Skin of body (tissue), 2 donors: Measurements from ENCODE around the gene C9orf43. TPM values are rescaled to one million over a fixed set of nuclear protein-coding genes. Genes with fewer than 3 reads are reported as not detected.

Experiments
- DNase-seq: peaks from one replicate; lab custom pipeline; 2025; lab: John Stamatoyannopoulos, UW
- total RNA-seq: library from RNA; depleted of rRNA; stranded (reverse); fragments of >200 nt; gene quantifications from one replicate; pipeline ENCODE4 v1.2.3, GENCODE V29; 2014

C9orf43 gene
- total RNA-seq, 1 donor from 2014 or later, result 0.59 TPM

DNA sequence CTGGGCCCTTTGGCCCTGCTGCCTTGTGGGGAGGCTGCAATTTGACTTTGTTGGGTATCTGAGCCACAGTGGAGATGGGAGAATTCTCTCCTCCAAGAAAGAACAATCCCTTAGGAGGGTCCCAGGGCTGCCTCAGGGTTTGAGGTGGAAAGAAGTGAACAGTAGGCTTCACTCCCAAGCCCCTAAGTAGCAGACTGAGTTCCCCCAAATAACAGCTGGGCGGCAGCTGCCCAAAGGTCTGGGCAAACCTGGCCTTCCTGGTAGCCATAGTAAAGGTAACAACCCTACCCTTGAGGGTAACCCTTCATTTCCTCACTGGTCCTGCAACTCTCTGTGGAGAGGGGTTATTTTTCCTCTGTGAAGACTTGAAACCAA lies 53.7 kb downstream of the C9orf43 start:
- no peak for DNase-seq

DNA sequence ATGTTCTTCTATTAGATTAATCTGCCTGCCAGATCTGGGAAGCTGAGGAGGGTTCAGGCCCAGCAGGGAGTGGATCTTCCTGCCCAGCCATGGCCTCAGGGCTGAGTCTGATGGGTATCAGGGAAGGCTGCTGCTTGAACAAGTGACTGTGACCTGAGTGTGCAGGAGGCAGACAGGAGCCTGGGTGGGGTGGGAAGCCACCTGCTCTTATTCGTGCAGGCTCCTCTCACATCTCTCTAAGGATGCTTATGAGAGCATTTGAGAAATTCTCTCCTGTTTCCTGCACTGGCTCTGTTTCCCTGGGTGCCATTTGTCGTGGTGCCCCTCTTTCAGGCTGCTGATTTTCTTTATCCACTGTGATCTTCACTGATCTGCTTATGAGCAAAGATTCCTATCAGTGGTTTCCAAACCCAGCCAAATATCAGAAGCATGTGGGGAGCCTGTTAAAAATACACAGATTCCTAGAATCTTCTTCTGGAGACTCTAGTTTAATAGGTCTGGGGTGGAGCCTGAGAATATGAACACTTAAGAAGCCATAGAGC lies 55.1 kb downstream of the C9orf43 start:
- DNase-seq, result no peak

DNA sequence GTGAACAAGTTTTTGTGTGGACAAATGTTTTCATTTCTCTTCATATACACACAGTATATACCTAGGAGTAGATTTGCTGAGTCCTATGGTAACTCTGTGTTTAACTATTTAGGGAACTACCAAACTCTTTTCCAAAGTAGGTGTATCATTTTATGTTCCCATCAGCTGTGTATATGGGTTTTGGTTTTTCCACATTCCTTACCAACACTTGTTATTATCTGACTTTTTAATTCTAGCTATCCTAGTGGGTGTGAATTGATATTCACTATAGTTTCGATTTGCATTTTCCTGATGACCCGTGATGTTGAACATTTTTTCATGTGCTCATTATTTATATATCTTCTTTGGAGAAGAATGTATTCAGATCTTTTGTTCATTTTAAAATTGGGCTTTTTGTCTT lies 56.6 kb downstream of the C9orf43 start:
- DNase-seq, result no peak

DNA sequence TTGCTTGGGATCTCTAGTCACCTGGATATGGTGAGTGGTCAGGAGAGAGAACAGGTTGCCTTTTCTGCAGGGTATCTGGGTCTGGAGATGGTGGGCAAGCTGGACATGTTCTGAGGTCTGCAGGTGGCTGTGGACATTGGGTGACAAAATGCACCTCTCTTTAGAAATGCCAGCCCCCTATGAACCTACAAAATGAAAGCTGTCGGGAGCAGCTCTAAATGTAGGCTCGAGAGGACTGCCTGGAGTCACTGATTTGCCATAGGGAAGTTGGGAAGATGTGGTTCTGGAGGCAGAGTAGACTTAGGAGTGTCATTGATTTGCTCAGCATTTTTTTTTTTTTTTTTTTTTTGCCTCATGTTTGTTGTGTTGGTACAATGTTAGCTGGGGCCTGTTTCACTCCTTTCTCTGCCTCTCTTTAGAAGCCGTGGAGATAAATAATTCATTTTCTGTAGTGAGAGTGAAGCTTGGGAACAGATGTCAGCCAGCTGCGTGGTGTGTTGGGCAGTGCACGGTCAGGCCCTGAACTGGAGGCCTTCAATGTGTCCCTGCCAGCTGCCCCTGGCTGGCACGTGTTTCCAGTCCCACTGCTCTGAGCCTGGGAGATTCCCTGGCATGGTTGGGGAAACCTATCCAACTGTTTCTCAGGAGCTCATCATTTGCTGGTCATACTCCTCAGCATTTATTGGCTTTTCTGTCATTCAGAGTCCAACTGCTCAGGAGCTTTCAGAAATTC lies 58.3 kb downstream of the C9orf43 start:
- peak; percentile 10 for DNase-seq

DNA sequence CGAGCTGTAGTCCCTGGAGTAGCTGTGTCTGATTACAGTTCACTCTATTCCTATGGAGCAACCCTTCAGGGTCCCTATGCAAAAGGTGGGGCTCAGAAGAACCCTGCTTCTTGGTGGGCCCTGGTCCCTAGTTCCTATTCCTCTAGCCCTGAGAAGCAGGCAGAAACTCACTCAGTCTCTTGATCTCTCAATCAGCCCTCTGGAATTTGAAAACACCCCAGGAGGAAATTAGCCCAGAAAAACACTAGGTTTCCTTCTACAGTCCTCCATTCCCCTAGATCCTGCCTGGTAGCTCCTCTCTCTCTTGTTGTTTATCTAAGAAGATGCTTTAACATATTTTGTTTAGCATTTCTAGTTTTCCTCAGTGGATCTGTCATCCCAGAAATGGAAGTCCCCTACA lies 60.6 kb downstream of the C9orf43 start:
- DNase-seq, result no peak

DNA sequence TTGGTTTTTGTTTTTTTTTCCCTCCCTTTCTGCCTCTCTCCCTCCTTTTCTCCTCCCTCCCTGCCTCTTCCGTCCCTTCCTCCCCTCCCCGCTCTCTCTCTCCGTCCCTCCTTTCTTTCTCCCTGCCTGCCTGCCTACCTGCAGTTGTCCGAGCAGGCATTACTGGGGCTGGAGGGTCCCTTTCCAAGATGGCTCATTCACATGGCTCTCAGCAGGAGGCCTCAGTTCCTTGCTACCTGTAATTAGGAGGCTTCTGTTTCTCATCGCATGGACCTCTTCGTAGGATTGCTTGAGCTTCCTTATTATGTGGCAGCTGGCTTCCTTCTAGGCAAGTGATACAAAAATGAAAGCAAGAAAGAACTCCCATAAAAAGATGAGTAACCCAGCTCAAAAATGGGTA lies 61.0 kb downstream of the C9orf43 start:
- no peak for DNase-seq

DNA sequence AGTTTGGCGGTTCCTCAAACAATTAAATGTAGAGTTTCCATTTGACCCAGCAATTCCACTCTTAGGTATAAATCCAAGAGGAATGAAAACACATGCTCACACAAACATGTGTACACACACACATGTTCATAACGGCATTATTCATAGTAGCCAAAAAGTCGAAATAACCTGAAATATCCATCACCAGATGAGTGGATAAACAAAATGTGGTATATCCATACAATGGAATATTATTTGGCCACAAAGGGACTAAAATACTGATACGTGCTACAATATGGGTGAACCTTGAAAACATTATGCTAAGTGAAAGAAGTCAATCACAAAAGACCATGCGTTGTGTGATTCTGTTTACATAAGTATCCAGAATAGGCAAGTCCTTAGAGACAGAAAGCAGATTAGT lies 61.7 kb downstream of the C9orf43 start:
- DNase-seq, result no peak

DNA sequence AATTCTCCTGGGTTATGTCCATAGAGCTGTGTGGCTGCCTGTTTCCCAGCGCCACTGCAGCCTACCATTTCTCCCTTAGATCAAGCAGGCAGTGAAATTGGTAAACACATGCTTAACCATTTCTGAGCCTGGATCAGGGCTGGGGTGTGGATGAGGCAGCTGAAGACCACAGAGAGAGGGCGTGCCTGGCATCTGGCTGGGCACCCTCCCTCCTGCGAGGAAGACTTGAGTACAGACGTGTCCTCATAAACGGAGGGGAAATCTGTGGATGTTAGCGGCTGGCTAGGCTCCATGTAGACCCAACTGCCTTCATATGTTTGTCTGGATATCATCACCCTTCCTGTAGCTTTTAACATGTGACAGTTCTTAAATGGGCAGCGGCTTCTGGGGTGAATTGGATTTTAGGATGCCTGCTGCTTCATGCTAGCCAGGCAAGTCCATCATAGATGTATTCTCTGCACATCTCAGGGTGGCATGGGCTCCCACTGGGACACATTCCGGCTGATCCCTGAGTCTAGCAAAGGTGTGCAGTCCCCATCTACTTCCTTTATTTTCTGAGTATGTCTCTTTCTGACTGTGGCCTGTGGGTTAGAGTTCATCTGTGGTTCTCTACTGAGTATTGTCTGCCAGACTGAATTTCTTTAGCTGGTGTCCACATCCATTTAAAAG lies 63.9 kb downstream of the C9orf43 start:
- no peak for DNase-seq

DNA sequence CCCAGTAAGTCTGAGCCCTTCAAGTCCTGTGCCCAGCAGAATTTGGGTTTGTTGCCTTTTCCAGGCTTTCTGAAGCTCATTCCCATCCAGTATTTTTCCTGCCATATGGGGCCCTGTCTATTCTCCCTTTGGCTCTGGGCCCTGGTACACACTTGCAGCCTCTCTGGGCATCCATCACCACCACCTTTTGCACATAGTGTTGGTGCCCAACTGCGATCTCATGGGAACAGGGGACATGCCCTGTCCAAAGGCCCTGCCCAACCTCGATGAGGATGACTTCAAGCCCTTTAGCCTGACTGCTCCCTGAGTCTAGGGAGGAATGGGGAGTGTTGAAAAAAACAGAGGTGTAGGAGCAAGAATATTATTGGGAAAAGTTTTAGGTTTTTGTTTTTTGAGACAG lies 64.5 kb downstream of the C9orf43 start:
- DNase-seq, result no peak

DNA sequence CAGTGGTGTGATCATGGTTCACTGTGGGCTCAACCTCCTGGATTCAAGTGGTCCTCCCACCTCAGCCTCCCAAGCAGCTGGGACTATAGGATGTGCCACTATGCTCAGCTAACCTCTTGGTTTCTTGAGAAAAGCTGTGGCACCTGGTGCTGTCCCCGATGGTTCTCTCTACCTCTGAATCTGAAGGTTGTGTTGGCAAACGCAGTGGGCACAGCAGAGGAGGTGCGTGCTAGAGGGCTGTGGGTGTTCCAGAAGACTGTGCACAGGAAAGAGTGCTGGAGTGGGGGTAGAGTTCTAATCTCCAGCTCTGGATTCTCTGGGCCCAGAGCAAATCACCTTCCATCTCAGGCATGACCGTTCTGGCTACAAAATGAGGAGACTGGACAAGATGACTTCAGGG lies 65.4 kb downstream of the C9orf43 start:
- no peak for DNase-seq

DNA sequence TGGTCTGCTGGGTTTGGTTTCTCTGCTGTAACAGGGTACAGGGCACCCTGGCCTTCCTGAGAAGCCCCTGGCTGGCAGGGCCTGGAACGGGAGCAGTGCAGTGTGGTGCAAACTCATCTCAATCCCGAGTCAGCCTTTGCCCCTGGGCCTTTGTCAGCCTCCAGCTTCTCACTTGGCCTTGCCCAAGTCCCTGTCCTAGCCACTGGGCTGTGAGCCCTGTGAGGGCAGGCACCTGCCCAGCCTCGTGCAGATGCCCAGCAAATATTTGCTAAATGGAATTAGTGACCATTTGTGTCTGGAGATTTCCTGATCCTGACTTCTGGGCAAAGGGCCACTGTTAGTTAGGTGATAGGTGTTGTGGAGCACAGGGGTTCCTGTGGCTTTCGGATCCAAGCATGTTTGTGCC lies 66.0 kb downstream of the C9orf43 start:
- no peak for DNase-seq

DNA sequence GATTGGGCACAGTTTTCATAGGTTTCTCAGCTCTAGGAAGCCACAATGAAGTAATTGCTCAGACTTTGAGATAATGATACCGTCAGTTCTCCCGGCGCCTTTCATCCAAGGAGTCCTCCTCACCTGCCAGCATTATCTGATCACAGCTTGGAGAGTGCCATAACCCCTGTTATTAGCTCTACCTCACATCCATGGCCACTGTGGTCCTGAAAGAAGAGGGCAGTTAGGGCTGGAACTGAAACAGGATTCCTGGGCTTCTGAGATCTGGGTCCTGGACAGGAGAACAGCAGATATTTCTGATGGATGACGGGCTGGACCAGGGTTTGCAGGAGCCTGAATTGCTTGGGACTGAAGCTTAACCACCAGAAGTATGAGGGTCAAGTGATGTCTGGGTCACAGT lies 66.5 kb downstream of the C9orf43 start:
- no peak for DNase-seq

DNA sequence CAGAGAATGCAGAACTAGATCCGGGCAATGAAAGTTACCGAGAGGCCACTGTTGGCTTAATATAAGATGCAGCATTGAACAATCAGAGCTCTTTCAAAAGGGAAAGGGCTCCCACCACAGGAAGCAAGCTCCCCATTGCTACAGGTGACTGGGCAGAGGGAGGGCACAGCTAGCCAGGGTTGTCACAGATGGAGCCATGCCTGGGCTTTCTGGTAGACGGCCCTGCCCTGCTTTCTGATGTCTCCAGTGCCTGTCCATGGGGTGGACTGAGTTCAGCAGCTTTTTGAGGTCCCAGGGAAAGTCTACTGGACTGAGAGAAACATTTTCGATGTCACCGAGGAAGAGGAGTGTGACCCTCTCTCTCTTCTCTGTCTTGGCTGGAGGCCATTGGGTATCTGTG lies 67.1 kb downstream of the C9orf43 start:
- no peak for DNase-seq

DNA sequence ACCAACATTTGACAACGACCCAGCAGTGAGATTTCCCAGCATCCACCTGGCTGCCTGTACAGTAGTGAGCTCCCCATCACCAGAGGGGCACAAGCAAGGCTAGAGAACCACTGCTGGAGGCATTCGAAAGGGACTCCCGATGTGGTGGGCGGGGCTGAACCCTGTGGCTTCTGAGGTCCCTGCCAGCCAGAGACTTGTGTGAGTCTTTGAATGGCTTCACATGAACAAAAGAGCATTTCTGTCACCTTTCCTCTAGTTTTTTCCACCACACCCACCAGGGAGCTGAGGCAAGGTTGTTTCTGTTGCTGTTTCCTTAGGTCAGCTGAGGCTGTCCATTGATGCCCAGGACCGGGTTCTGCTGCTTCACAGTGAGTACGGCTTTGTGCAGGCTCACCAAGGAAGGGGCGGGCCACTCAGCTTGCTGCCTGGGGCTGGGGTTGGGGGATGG lies 68.7 kb downstream of the C9orf43 start:
- no peak for DNase-seq

Other genes with a start within 250 kb of the C9orf43 start
- 24.3 TPM for gene FKBP15, start 189.5 kb upstream of the C9orf43 start, total RNA-seq
- gene SLC31A1, start 189.2 kb upstream of the C9orf43 start, total RNA-seq, result 24.6 TPM
- 23.6 TPM for gene CDC26, start 135.2 kb upstream of the C9orf43 start, total RNA-seq
- gene PRPF4, start 135.1 kb upstream of the C9orf43 start, total RNA-seq, result 20.1 TPM
- gene RNF183, start 107.4 kb upstream of the C9orf43 start, total RNA-seq, result 0.20 TPM
- gene WDR31, start 70.5 kb upstream of the C9orf43 start, total RNA-seq, result 2.3 TPM
- gene BSPRY, start 61.2 kb upstream of the C9orf43 start, total RNA-seq, result 3.9 TPM
- 7.3 TPM for gene HDHD3, start 33.8 kb upstream of the C9orf43 start, total RNA-seq
- 22.9 TPM for gene ALAD, start 9.5 kb upstream of the C9orf43 start, total RNA-seq
- 26.4 TPM for gene POLE3, start 72 bp upstream of the C9orf43 start, total RNA-seq
- gene RGS3, start 53.0 kb downstream of the C9orf43 start, total RNA-seq, result 42.8 TPM